NCI-H1694 (cell line): ENCODE results near the gene GJD3.

ENCODE experiments used
- DNase-seq: peaks from one replicate; lab custom pipeline; 2025; lab: John Stamatoyannopoulos, UW

Gene GJD3

DNA sequence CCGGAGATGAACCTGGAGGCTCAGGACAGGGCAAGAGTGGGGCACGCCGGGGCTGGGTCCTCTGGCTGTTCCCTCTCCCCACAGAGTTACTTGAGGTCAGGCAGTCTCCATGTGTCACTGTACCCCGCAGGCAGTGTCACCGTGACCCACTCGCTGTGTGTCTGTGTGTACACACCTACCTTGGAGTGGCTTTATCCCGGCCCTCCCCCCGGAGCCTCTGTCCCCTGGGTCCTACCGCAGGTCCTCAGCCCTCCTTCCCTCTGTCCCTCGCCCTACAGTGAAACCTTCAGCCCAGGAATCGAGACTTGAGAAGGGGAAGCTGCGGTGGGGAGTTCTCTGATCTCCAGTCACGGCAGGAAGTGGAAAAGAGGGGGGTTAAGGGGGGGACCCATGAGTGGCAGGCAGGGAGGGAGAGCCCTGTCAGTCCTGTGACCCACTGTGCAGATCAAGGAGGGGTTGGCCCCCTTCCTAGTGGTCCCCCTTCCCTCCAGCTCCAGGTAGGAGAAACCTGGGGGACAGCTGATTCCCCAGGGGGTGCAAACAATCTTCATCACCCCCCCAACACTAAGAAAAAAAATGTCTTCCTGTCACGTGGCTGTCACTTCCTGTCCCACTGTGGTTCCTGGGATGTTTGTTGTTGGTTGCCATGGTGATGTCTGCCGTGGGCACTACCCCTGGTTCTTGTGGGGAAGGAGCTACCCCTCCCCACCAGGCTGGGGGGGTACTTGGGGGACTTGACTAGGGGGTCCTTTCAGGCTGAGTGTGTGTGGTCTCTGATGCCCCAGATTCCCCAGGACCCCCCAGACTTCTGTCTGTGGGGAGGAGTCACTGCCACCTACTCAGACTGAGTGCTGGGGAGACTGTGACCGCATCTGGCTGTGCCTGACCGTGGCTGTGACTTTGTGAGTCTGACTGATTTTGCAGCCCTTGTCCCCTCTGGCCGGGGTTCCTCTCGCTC is 41.9 kb downstream of the GJD3 start:
- no peak for DNase-seq

DNA sequence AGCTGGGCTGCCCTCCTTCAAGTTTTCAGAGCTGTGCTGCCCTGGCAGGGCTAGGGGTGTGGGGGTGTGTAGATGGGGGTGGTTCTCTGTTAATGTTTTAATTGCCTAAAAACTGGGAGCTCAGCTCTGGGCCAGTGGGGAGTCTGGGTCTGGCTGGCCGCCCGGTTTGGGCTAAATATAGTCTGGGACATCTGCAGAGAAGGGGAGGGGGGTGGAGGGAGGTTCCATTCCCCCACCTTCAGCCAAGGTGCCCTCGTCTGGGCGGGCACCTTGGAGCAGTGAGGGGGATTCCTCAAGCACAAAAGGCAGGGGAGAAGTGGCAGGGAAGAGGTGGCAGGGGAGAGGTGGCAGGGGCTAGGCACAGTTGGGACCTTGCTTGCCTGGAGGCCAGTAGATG is 42.6 kb downstream of the GJD3 start:
- no peak for DNase-seq

DNA sequence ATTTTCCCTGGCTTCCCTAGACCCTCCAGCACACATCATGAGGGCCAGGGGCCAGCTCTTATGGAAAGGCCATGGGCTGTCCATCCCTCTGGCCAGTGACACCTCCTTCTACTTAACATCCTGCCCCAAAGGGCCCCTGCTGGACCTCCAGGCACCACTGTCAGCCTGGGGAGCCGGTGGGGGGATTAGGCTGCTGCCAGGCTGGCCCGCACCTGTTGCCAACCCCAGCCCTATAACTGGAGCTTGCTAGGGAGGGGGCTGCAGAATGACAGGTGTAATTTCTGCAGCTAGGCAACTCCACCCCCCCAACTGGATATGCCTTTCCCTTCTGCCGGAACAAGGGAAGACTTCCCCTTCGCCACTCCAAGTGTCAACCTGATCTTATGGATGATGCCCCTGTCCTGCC is 43.0 kb downstream of the GJD3 start:
- DNase-seq: no peak

DNA sequence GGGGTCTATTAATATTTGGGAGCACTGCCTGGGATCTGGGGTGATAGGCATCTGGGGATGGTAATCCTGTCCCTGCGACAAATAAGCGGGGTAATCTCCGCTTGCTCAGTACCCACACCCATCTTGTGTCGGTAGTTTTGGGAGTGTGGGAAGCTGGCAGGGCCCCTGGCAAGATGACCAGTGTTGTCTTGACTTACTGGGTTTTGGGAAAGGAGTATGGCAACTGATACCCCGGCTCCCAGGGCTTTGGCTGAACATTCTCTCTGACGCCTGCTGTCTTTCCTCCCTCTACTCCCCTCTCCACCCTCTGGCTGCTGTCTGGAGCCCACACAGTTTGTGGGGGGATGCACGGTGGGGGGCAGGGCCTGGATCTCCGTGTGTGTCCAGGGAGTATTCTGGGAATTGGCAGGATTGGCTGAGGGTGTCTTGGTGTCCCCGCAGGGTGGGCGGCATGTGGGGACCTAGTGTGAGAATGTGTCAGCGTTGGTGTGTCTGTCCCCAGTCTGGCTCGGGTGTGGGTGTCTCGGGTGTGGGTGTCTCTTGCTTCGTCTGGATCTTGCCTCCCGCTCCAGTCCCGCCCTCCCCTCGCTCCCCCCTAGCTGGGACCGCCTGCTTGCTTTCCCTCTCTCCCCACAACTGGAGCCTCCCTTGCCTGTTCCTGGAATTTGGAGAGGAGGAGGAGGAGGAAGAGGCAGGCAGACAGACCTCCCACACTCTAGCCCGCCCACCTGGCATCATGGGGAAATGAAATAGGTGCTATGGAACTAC is 43.6 kb downstream of the GJD3 start:
- no peak for DNase-seq

DNA sequence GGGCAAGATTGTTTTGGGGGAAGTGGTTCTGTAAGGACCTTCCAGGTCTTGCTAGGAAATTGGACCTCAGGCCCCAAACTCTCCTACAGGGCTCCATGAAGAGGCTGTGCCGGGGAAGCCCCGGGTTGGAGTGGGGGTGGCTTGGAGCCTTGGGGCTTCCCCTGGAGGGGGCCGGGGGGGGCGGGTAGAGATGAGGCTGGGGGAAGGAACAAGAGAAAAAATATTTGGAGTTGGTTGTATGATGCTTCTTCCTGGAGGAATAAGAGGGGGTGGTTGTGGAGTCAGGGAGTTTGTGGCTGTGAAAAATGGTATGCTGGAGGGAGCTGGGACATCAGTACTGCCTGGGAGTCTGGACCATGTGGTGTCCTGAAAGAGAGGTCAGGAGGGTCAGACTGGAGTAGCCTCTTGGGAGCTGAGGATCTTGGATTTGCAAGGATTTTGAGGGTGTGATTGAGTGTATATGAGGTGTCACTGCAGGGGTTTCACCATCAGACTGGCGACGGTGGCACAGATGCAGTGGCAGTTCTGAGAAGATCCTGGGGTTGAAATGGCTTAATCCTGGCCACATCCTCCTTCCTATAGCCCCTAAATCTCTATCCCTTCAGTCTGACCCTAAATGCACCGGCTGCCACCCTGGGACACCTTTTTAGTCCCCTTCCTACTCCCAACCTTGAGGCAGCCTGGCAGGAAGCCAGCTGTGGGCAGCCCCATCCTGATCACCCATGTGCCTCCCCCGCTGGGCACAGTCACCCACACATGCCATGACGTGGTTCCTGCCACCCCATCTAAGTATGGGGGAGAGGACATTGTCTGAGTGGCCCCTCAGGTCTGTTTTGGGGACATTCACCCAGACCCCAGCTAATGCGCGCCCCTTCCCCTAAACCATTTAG is 44.6 kb downstream of the GJD3 start:
- no peak for DNase-seq

DNA sequence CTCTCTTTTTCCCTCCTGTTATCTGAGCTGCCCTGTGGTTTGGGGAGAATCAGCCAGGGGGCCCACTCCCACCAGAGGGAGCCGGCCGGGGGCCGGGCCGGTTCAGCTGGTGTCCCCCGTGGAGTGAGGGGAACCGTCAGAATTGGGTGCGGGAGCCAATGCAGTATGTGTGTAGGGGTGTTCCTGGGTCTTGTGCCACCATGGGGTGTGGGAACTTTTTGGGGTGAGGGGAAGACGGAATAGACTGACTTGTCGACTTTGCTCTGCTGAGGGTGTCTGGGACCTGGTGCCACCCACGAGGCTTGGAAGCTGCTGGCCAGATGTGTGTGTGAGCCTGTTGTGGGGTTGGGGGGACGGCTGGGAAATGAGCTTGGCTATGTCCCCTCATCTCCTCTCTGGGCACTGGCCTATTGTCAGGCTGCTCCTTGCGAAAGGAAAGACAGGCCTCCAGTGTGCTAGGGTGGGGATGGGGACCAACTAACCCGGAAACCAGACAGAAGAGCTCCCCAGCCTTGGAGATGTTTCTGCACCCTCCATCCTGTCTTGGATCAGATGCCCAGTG is 45.6 kb downstream of the GJD3 start:
- no peak for DNase-seq

DNA sequence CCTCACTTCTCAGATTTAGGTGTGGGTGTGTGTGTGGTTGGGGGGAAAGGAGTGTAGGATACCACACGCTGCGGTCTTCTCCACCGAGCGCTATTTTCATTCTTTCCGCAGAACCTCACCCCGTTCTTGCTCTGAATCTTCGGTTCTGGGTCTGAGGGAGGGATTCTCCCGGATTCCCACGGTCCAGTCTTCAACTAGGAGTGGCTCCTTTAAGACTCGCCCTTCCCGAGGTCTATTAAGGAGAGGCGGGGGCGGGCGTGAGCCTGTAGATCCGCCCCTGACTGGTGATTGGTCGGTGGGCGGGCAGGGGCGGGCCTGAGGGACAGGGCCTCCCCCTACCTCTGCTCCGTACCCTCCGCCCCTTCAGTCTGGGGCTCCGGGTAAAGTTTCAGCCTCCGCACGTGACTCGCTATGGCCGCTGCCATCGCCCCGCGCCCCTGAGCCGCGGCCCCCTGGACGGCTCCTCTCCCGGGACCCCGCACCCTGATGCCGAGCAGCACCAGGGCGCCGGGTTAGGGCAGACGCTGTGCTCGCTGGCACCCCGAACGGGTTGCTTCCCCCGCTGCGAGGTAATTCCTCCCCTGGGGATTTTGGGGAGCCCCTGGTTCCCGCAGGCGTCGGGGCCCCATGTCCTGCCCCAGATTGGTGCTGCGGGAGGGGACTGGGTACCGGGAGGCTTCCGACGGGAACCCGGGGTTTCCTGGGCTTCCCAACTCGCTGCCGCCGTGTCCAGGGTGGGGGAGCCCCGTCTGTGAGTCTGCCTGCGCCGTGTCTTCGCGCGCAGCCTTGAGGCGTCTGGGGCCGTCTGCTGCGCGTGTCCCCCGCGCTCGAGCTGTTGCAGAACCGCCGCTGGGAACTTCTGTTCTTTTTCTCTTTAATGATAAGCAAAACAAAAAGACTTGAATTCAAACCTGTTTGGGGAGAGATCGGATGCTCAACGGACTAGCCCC is 46.4 kb downstream of the GJD3 start:
- DNase-seq: peak; percentile 86

DNA sequence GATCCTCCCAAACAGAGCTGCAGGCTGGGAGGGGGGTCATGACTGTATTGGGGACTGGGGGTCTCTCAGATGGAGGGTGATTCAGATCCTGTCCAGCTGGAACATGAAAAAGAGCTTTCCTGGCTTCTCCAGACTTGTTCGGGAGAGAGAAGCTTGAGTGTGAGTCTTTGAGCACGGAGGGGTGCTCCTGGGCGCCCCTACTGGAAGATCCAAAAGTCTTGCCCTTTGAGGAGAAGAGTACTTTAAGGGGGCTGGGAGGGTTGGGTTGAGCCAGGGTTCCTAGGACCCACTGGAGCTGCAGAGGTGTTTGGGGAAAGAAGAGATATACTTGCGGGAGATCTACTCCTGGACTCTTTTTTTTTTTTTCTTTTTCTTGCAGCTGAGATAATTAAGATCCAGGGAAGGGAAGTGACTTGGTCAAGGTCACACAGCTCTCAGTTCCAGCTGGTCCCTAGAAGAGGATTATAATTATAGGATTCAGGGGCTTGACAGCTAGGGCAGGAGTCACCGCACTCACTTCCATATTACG is 47.1 kb downstream of the GJD3 start:
- no peak for DNase-seq

DNA sequence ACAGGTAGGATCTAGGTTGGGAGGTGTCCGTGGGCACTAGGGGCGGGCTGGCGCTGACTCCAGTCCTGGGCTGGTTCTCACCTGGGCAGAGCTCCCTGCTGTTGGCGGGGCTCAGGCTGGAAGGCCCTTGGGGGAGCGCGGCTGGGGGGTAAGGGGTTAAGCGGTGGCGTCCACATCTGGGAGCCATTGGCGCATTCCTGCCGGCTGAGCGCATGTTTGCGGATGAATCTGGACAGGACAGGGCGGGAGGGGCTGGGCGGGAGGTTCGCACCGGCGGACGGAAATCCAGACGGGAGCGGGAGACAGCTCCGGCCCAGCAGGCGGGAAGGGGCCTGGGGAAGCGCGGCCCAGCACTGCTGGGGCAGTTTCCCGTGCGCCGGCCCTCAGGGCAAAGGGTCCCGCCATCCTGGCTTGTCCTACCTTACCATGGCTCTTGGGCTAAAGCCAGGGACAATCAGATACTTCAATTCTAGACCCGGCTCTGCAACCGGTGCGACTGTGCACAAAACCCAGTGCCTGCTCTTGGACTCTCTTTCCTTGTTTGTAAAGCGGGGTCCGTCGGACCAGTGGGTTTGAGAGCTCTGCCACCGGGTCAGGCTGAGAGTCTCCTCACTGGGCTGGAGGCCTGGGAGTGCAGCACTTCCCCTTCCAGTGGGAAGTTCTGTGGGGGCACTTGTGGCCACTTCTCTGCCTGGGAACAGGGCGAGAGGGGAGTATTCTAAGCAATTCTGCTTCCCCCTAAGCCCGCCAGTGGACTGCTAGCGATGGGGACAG is 47.8 kb downstream of the GJD3 start:
- no peak for DNase-seq

DNA sequence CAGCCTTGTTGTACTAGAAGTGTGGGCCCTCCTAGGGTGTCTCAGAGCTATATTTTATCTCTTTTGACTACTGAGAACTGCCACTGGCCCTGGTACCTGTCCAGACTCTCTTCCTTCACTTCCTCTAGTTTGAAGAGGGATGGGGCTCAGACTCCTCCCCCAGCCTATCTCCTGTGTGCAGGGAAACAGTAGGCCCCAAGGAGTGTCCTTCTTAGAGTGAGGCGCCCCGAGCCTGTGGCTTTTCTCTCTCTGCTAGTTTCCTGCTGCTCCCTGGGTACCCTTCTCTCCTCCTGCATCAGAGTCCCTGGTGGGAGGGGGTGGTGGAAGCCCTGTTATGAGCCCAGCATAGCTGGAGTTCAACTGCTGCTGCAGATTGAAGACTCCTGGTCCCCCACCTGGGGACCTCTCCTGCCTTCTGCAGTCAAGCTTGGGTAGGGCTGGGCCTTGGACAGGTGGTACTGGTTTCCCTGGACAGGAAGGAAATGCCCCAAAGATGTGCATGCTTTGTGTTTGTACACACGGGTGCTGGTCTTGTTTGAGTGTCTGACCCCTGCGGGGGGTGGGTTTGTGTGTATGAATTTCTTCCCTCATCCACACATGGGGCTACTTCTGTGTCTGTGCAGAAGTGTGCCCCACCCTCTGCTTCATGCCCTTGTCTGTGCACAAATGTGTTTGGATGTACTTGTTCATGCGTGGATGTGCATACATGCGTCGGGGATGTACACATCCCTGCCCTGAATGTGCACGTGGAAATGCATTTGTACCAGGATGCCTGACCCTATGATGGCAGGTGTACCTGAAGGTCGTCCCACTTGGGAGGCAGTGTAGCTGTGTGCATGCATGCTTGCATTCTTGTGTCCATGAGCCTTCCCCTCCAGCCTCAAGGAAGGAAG is 48.6 kb downstream of the GJD3 start:
- DNase-seq: no peak

DNA sequence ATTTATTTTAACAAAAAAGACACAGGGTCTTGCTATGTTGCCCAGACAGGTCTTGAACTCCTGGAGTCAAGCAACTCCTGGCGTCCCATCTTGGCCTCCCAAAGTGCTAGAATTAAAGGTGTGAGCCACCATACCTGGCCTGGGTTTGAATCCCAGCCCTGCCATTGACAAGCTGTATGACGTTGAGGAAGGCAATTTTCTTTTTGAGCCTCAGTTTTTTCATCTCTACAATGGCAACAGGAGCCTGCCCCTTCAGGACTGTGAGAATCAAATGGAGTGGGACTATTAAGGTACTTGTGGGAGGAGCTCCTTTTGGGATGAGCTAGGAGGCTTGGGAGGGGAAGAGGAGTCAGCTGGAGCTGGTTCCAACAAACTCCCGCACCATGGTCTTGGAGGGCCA is 49.3 kb downstream of the GJD3 start:
- DNase-seq: no peak

DNA sequence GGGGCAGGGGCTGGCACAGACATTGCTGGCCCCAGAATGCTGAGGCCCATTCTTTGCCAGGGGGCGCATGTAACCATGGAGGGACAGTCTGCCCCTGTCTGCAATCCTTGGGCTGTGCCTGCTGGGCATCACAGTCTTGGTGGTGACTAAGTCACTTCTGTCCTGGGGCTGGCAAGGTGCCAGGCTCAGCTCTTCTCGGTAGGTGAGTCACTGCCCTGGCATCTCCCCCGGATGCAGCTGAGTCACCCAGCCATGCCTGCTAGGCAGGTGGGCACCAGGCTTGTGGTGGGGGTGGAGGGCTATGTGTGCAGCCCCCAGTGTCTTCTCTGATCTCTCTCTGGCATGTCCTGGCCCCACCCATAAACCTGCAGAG is 50.0 kb downstream of the GJD3 start:
- peak; percentile 47 for DNase-seq

DNA sequence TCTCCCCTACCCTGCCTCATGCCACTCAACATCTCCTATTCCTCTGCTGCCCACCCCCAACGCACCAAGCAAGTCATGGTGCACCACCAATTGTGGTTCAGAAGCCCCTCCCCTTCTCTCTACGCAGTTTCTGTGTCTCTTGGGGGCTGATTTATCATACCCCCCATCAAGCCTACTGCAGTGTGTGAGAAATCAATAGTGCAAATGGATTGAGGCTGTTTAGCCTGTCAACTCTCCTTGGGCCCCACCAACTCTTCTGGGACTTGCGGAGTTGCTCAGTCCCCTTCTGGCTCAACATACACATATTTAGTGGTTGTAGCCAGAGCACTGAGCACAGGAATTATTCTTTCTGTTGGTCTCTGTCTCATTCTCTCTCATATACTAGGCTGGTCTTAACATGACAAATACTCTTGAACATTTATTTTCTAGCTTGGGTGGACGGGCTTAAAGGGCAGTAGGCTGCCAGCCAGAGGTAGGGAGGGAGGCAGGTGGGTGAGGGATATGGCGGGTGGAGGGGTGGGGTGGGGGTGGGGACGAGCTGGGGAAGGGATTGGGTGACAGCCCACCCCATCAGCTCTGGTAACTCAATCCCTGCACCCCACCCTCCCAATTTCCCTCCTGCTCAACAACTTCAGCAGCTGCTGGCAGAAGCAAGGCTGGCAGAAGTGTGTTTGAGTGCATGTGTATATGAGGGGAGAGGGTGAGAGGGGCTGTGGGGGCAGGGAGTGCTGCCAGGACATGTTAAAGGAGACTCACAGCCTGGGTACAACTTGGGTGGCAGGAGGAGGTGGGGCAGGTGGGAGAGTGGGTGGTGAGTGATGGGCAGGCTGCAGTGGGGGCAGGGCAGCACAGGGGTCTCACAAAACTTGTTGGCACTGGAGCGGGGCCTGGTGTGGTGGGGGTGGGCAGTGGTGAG is 50.6 kb downstream of the GJD3 start:
- DNase-seq: peak; percentile 57
